HG03521 (cell line): Measurements from ENCODE around the gene DCANP1.
A peak's percentile ranks its signal among the peaks of the same experiment; 100 is the strongest.

Experiments
- ATAC-seq: cut with Tn5 transposase; IDR thresholded peaks from one replicate; pipeline ENCODE4 v1.9.1; 2021; ENCODE audit warnings: mild to moderate bottlenecking, moderate library complexity; ENCODE audit not compliant: unreplicated experiment

DCANP1 gene

GRCh38 chr5:135481387-135481786 is 34.2 kb upstream of the DCANP1 start:
- no peak for ATAC-seq

GRCh38 chr5:135480511-135480910 is 33.4 kb upstream of the DCANP1 start:
- no peak for ATAC-seq

GRCh38 chr5:135478938-135479337 is 31.8 kb upstream of the DCANP1 start:
- no peak for ATAC-seq

GRCh38 chr5:135477613-135478066 is 30.5 kb upstream of the DCANP1 start:
- ATAC-seq = no peak

- no peak for ATAC-seq
Observed at GRCh38 chr5:135476615-135477581, 29.8 kb upstream of the DCANP1 start.

- ATAC-seq = no peak
Observed at GRCh38 chr5:135473956-135474670, 27.0 kb upstream of the DCANP1 start.

DNA sequence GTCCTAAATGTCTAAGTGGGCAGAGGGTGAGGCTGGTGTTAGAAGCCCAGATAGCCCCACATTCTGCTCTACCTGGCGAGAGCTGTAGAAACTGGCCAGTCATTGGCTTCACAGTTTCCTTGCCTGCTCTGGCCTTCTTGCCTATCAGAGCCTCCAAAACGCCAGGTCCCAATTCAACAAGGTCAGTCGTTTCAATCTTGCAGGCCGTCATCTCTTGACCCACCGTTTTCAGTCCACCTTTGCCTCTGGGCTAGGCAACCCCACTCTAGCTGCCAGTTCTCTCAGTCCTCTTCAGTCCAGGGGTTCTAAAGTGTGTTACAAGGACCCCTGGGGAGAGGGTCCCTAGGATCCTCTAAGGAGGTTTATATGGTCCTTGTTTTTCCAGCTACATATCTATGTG is 25.0 kb upstream of the DCANP1 start:
- ATAC-seq = no peak

DNA sequence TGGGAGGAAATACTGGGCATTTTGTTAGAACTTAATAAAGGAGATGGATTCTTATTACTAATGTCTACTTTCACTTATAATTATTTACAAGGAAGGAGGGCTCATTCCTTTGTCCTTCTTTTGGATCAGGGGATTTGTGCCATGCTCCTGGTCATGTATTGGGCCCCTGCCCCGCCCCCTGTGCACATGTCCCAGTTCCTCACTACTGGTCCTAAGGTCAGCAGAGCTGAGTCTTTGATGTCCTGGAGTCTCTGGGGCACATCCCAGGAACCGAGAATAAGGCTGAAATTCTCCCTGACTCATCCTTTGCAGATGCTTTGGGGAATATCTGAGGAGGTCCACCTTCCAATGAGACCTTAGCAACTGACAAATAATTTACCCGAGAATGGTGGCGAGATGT is 24.6 kb upstream of the DCANP1 start:
- no peak for ATAC-seq

DNA sequence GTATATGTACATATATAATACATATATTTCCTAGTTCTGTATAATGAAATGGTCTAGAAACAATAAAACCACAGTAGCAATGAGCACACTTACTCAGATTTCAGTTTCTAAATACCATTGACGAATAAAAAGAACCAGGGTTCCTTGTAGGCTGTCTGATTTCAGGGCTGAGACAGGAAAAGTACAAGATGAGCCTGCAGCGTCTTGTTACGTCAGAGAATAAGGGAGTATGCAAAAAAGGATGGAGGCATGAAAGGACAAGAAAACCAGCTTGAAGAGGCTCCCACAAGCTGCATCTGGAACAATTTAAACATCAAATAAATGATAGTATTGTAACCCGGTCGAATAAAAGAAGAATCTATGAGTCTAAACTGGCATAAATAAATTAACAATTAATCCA is 22.8 kb upstream of the DCANP1 start:
- ATAC-seq = no peak

DNA sequence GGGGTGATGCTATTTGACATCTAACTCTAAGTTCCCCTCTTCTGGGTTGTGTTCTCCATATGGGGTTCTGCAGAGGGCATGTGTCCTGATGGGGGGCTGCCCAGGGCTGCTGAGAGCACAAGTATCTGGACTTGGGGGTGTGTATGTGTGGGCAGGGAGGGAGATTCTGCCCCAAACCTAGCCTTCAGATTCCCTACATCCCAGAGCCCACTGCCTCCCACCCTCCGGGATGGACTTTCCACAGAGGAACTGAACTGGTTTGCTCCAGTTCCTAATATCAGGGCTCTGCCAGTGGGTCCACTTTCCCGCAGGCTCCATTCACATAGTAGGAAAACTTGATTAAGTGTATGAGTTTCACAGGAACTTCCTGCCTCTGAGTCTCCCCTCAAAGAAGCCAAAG is 21.4 kb upstream of the DCANP1 start:
- ATAC-seq = no peak

DNA sequence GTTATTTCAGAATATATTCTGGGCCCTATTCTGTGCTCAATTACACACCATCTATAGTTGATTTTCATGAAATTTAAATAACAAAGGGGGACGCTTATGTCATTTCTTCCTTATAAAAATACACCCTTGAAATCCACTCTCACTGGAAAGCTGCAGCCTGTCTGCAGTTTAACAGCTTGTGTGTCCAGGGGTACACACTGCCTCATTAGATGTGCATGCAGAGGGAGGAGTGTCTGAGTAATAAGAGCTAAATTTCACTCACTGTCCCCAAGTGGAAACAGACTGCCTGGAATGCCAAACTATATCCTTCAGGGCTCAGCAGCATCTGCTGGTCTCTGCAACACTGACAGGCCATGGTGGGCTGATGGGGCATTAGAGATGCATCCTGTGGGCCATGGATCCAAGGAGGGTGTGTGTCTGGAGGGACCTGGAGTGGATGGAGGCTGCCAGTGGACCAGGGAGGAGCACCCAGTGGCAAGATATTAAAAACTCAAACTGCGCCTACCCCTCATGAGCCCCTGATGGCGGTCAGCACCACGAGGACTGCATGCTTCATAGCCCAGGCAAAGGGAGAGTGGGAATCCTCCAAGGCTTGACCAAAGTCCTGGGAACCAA is 20.8 kb upstream of the DCANP1 start:
- ATAC-seq = no peak

DNA sequence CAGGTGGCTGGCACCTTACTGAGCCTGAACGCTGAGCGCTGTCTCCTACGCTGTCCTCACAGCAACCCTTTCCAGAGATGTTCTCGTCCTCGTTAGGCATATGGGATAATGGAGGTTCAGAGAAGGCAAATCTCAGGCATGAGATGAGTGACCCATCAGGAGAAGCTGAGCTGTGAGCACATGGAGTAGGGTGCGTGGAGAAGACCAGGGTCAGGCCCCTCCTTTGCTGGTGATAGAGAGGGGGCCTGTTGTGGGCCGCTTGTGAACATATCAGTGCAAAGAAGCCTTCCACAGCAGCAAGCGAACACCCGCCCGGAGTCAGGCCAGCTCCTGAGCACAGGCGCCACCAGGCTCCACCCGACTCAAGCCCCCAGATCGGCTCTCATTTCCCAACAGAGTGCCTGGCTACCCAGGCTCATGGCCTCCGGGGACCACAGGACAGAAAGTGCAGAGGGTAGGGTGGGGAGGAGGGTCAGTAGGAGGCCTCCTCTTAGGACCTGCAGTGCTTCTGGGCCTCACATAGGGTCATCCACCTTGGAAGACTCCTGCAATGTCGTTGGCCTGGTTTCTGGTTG is 20.0 kb upstream of the DCANP1 start:
- no peak for ATAC-seq

- peak; percentile 70 for ATAC-seq
Observed at GRCh38 chr5:135466178-135467050, 19.3 kb upstream of the DCANP1 start.

GRCh38 chr5:135465391-135466122 is 18.4 kb upstream of the DCANP1 start:
- ATAC-seq = no peak

- ATAC-seq = peak; percentile 56
Observed at GRCh38 chr5:135462304-135462703, 15.2 kb upstream of the DCANP1 start.

DNA sequence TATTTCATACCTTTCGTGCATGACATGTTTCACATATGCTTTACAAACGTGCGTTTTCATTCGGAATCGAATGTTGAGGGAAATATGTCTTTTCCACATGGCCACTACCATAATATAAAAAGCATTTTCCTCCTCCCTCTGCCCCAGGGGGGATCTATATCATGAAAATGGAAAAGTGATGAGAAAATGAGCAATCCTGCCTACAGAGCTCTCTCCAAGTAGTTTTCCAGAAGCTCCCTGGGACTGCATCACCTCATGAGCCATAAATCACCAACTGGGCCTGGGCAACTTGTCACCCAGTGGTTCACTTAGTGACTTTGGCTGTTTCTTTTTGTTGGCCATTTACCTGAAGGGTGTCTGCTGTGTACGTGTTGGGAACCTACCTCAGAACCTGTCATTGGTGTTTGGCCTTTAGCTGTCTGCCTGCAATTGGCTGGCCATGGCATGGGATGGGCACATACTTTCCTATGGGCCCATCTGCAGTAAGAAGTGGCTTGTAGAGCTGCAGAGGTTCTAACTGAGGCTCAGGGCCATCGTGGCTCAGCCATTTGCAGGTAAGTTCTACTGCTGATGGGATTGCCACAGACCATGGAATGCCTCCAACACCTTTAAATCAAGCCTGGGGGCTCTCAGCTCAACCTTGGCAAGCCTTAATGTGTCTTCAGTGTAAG is 14.5 kb upstream of the DCANP1 start:
- no peak for ATAC-seq

DNA sequence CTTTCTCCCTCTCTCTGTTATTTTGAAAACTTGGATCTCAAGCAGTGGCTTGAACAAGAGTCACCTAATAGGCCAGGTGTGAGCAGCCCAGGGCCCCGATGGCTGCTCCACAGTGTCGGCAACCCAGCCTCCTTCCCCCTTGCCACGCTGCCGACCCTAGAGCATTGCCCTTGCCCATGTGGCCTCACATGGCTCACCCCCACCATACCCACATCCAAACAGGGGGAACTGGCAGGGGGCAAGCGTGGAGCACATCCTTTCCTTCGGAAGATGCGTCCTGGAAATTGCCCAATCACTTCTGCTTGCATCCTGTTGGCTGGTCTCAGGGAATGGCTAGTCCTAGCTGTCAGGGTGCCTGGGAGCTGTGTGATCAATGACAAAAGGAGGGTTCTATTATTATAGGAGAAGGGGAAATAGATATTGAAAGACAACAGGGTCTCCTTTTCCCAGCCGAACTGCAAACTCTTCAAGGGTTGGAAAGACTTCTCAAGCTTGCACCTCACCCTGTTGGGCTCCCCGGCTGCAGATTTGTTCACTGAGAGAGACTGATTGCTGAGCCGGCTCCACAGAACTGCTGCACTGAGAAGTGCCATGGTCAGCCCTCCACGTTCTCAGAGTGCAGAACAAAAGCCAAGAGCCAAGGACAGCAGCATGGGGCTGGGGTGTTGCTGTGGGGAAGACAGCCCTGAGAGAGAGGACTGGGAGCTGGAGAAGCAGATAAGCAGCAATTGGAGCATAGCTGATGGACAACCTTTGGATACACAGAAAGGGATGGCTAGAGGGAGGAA is 13.3 kb upstream of the DCANP1 start:
- ATAC-seq = no peak

GRCh38 chr5:135458921-135459331 is 11.8 kb upstream of the DCANP1 start:
- no peak for ATAC-seq
